ENCODE results near the gene DAP. TPM values are rescaled to one million over a fixed set of nuclear protein-coding genes. Genes with fewer than 3 reads are reported as not detected.

Gene DAP
- polyA plus RNA-seq, 4 donors = 81.2 to 203 (median 142) TPM

GRCh38 chr5:10691826-10692785, 68.9 kb downstream of the DAP start:
- no peak for DNase-seq

GRCh38 chr5:10690460-10691440, 70.3 kb downstream of the DAP start:
- H3K9me3 ChIP-seq (ENCODE audit: control insufficient read depth in 2 of 2, insufficient read depth in 1 of 2, low read depth in 1 of 2, low read length in 1 of 2) = peaks cover 0 to 8% of the 10 kb centered on the region in 2 donors
- FAIRE-seq (no peak), DNase-seq (no peak)
- H3K36me3 ChIP-seq (ENCODE audit: control insufficient read depth in 3 of 3, insufficient read depth in 2 of 3, low read depth in 1 of 3, low read length in 3 of 3) = peaks cover 0 to 33% (median 0%) of the 10 kb centered on the region in 3 donors
- WGBS, 3 donors = 93 to 94% (median 93%) methylated on average over 14 of the region's 14 CpGs
- no peak overlapping the region for H3K27ac ChIP-seq (ENCODE audit: low read depth in 1 of 3, low read length in 2 of 3)
- no peak overlapping the region for H3K4me3 ChIP-seq (ENCODE audit: low read depth in 1 of 3, low read length in 3 of 3)
- no peaks in the 10 kb centered on the region for H3K27me3 ChIP-seq (ENCODE audit: control insufficient read depth in 3 of 3, insufficient read depth in 3 of 3, low read length in 3 of 3)
- no peaks in the 10 kb centered on the region for H3K4me1 ChIP-seq (ENCODE audit: control insufficient read depth in 3 of 3, insufficient read depth in 2 of 3, low read depth in 1 of 3, low read length in 2 of 3)

More at GRCh38 chr5:10691826-10692785, 68.9 kb downstream of the DAP start:
- 92 to 95% (median 95%) methylated on average over 16 of the region's 16 CpGs for WGBS, 3 donors
- Histone ChIP-seq H3K4me1 (ENCODE audit: control insufficient read depth in 3 of 3, insufficient read depth in 2 of 3, low read depth in 1 of 3, low read length in 2 of 3) (no peaks in the 10 kb centered on the region), H3K27me3 (ENCODE audit: control insufficient read depth in 3 of 3, insufficient read depth in 3 of 3, low read length in 3 of 3) (no peaks in the 10 kb centered on the region), H3K4me3 (ENCODE audit: low read depth in 1 of 3, low read length in 3 of 3) (no peak overlapping the region), H3K27ac (ENCODE audit: low read depth in 1 of 3, low read length in 2 of 3) (no peak overlapping the region), H3K9me3 (ENCODE audit: control insufficient read depth in 2 of 2, insufficient read depth in 1 of 2, low read depth in 1 of 2, low read length in 1 of 2) (peaks cover 0 to 4% of the 10 kb centered on the region in 2 donors), H3K36me3 (ENCODE audit: control insufficient read depth in 3 of 3, insufficient read depth in 2 of 3, low read depth in 1 of 3, low read length in 3 of 3) (peaks cover 0 to 36% (median 0%) of the 10 kb centered on the region in 3 donors)
- FAIRE-seq = no peak

- 86 to 93% (median 88%) methylated on average over 11 of the region's 11 CpGs for WGBS, 3 donors
- Histone ChIP-seq H3K27me3 (ENCODE audit: control insufficient read depth in 3 of 3, insufficient read depth in 3 of 3, low read length in 3 of 3) (no peaks in the 10 kb centered on the region), H3K4me1 (ENCODE audit: control insufficient read depth in 3 of 3, insufficient read depth in 2 of 3, low read depth in 1 of 3, low read length in 2 of 3) (no peaks in the 10 kb centered on the region), H3K4me3 (ENCODE audit: low read depth in 1 of 3, low read length in 3 of 3) (no peak overlapping the region), H3K36me3 (ENCODE audit: control insufficient read depth in 3 of 3, insufficient read depth in 2 of 3, low read depth in 1 of 3, low read length in 3 of 3) (peaks cover 0 to 37% (median 0%) of the 10 kb centered on the region in 3 donors), H3K9me3 (ENCODE audit: control insufficient read depth in 2 of 2, insufficient read depth in 1 of 2, low read depth in 1 of 2, low read length in 1 of 2) (peaks cover 0 to 8% of the 10 kb centered on the region in 2 donors), H3K27ac (ENCODE audit: low read depth in 1 of 3, low read length in 2 of 3) (no peak overlapping the region)
- FAIRE-seq (no peak), DNase-seq (no peak)
Measured at GRCh38 chr5:10689391-10690081, 71.5 kb downstream of the DAP start.

- FAIRE-seq (no peak), DNase-seq (no peak)
- peaks cover 0 to 8% of the 10 kb centered on the region in 2 donors for H3K9me3 ChIP-seq (ENCODE audit: control insufficient read depth in 2 of 2, insufficient read depth in 1 of 2, low read depth in 1 of 2, low read length in 1 of 2)
- no peak overlapping the region for H3K4me3 ChIP-seq (ENCODE audit: low read depth in 1 of 3, low read length in 3 of 3)
- no peaks in the 10 kb centered on the region for H3K4me1 ChIP-seq (ENCODE audit: control insufficient read depth in 3 of 3, insufficient read depth in 2 of 3, low read depth in 1 of 3, low read length in 2 of 3)
- H3K36me3 ChIP-seq (ENCODE audit: control insufficient read depth in 3 of 3, insufficient read depth in 2 of 3, low read depth in 1 of 3, low read length in 3 of 3) = peaks cover 0 to 32% (median 0%) of the 10 kb centered on the region in 3 donors
- no peak overlapping the region for H3K27ac ChIP-seq (ENCODE audit: low read depth in 1 of 3, low read length in 2 of 3)
- no peaks in the 10 kb centered on the region for H3K27me3 ChIP-seq (ENCODE audit: control insufficient read depth in 3 of 3, insufficient read depth in 3 of 3, low read length in 3 of 3)
- WGBS, 3 donors = 92 to 97% (median 96%) methylated on average over 13 of the region's 13 CpGs
Measured at GRCh38 chr5:10688651-10689171, 72.3 kb downstream of the DAP start.

GRCh38 chr5:10686890-10687289, 74.1 kb downstream of the DAP start:
- FAIRE-seq (no peak), DNase-seq (no peak)
- H3K9me3 ChIP-seq (ENCODE audit: control insufficient read depth in 2 of 2, insufficient read depth in 1 of 2, low read depth in 1 of 2, low read length in 1 of 2) = peaks cover 0 to 8% of the 10 kb centered on the region in 2 donors
- peaks cover 2 to 44% (median 6%) of the 10 kb centered on the region in 3 donors for H3K36me3 ChIP-seq (ENCODE audit: control insufficient read depth in 3 of 3, insufficient read depth in 2 of 3, low read depth in 1 of 3, low read length in 3 of 3)
- H3K4me3 ChIP-seq (ENCODE audit: low read depth in 1 of 3, low read length in 3 of 3) = no peak overlapping the region
- WGBS, 3 donors = 97 to 99% (median 99%) methylated on average over 2 of the region's 2 CpGs
- no peaks in the 10 kb centered on the region for H3K4me1 ChIP-seq (ENCODE audit: control insufficient read depth in 3 of 3, insufficient read depth in 2 of 3, low read depth in 1 of 3, low read length in 2 of 3)
- no peaks in the 10 kb centered on the region for H3K27me3 ChIP-seq (ENCODE audit: control insufficient read depth in 3 of 3, insufficient read depth in 3 of 3, low read length in 3 of 3)
- no peak overlapping the region for H3K27ac ChIP-seq (ENCODE audit: low read depth in 1 of 3, low read length in 2 of 3)

- FAIRE-seq (no peak), DNase-seq (no peak)
- Histone ChIP-seq H3K9me3 (ENCODE audit: control insufficient read depth in 2 of 2, insufficient read depth in 1 of 2, low read depth in 1 of 2, low read length in 1 of 2) (peaks cover 0 to 8% of the 10 kb centered on the region in 2 donors), H3K27me3 (ENCODE audit: control insufficient read depth in 3 of 3, insufficient read depth in 3 of 3, low read length in 3 of 3) (no peaks in the 10 kb centered on the region), H3K4me1 (ENCODE audit: control insufficient read depth in 3 of 3, insufficient read depth in 2 of 3, low read depth in 1 of 3, low read length in 2 of 3) (no peaks in the 10 kb centered on the region), H3K27ac (ENCODE audit: low read depth in 1 of 3, low read length in 2 of 3) (no peak overlapping the region), H3K4me3 (ENCODE audit: low read depth in 1 of 3, low read length in 3 of 3) (no peak overlapping the region), H3K36me3 (ENCODE audit: control insufficient read depth in 3 of 3, insufficient read depth in 2 of 3, low read depth in 1 of 3, low read length in 3 of 3) (peaks cover 9 to 60% (median 10%) of the 10 kb centered on the region in 3 donors)
- WGBS, 3 donors = 78 to 92% (median 78%) methylated on average over 6 of the region's 6 CpGs
Measured at GRCh38 chr5:10685115-10685521, 75.9 kb downstream of the DAP start.

GRCh38 chr5:10684303-10685086, 76.5 kb downstream of the DAP start:
- H3K4me3 ChIP-seq (ENCODE audit: low read depth in 1 of 3, low read length in 3 of 3) = no peak overlapping the region
- DNase-seq (no peak), FAIRE-seq (no peak)
- H3K27ac ChIP-seq (ENCODE audit: low read depth in 1 of 3, low read length in 2 of 3) = no peak overlapping the region
- H3K9me3 ChIP-seq (ENCODE audit: control insufficient read depth in 2 of 2, insufficient read depth in 1 of 2, low read depth in 1 of 2, low read length in 1 of 2) = peaks cover 0 to 8% of the 10 kb centered on the region in 2 donors
- peaks cover 9 to 61% (median 15%) of the 10 kb centered on the region in 3 donors for H3K36me3 ChIP-seq (ENCODE audit: control insufficient read depth in 3 of 3, insufficient read depth in 2 of 3, low read depth in 1 of 3, low read length in 3 of 3)
- 88 to 94% (median 89%) methylated on average over 11 of the region's 11 CpGs for WGBS, 3 donors
- no peaks in the 10 kb centered on the region for H3K27me3 ChIP-seq (ENCODE audit: control insufficient read depth in 3 of 3, insufficient read depth in 3 of 3, low read length in 3 of 3)
- H3K4me1 ChIP-seq (ENCODE audit: control insufficient read depth in 3 of 3, insufficient read depth in 2 of 3, low read depth in 1 of 3, low read length in 2 of 3) = no peaks in the 10 kb centered on the region

All from small intestine (tissue), 7 donors.